ENCODE measurements around the gene ACADS.

Gene ACADS

GRCh38 chr12:120713861-120714482 lies 11.7 kb upstream of the ACADS start:
- TF ChIP-seq CTCF (IDR thresholded peaks at IDR 0.05) = peak; percentile 76

- no peak for TF ChIP-seq CTCF (IDR thresholded peaks at IDR 0.05)
These were observed 7.6 kb upstream of the ACADS start for GRCh38 chr12:120718055-120718454.

- no peak for TF ChIP-seq CTCF (IDR thresholded peaks at IDR 0.05)
These were observed 6.6 kb upstream of the ACADS start for GRCh38 chr12:120719072-120719471.

- no peak for TF ChIP-seq CTCF (IDR thresholded peaks at IDR 0.05)
These were observed 6.0 kb upstream of the ACADS start for GRCh38 chr12:120719496-120720233.

GRCh38 chr12:120720234-120720986 lies 5.2 kb upstream of the ACADS start:
- TF ChIP-seq CTCF (IDR thresholded peaks at IDR 0.05) = no peak

GRCh38 chr12:120720987-120721801 lies 4.4 kb upstream of the ACADS start:
- TF ChIP-seq CTCF (IDR thresholded peaks at IDR 0.05) = no peak

- no peak for TF ChIP-seq CTCF (IDR thresholded peaks at IDR 0.05)
These were observed 3.8 kb upstream of the ACADS start for GRCh38 chr12:120721866-120722265.
